ENCODE results near the gene SNX33. TPM values are rescaled to one million over a fixed set of nuclear protein-coding genes. Genes with fewer than 3 reads are reported as not detected.

Gene SNX33
- total RNA-seq, 3 donors from 2014 or later = 23.6 to 38.2 (median 28.7) TPM

Other genes with a start within 250 kb of the SNX33 start
- gene SIN3A, start 196.2 kb upstream of the SNX33 start, total RNA-seq = 10 to 100 TPM; 52.6 to 75.3 (median 60.6) TPM
- gene PTPN9, start 68.6 kb upstream of the SNX33 start, total RNA-seq = 10 to 100 TPM; 32.0 to 47.1 (median 36.8) TPM
- gene SNUPN, start 22.2 kb upstream of the SNX33 start, total RNA-seq = 10 to 100 TPM; 18.7 to 23.9 (median 18.9) TPM
- 10 to 100 TPM; 47.6 to 54.8 (median 50.4) TPM for gene IMP3, start 7.7 kb upstream of the SNX33 start, total RNA-seq
- gene CSPG4, start 64.9 kb downstream of the SNX33 start, total RNA-seq = 10 to 100 TPM in 1 of 3 donors, 1 to 10 TPM in 2; 3.0 to 86.8 (median 7.8) TPM
- 10 to 100 TPM; 18.2 to 50.3 (median 18.4) TPM for gene UBE2Q2, start 195.5 kb downstream of the SNX33 start, total RNA-seq